Activated CD4-positive, alpha-beta memory T cell treated with anti-CD3 and anti-CD28 coated beads, Interleukin-2, amount 10 ng/mL, durations not matched to agents 7 days and 5 days (primary cell): ENCODE data around the gene KLHL7. TPM values are rescaled to one million over a fixed set of nuclear protein-coding genes. Genes with fewer than 3 reads are reported as not detected.
"Not testable (repeated sequence)": the region's sequence is repeated elsewhere in the genome, so short reads cannot be mapped to it uniquely, and the experiment has no call there.

Experiments used
- CTCF ChIA-PET: fragments of 350-600 bp; sonication (Branson Sonifier 250); formaldehyde crosslinking; loops from one replicate; lab custom pipeline; 2021; ENCODE audit warnings: antibody characterized with exemption, inconsistent platforms; lab: Charles Lee
- POLR2A ChIA-PET: fragments of 350-600 bp; sonication (Branson Sonifier 250); formaldehyde crosslinking; loops from one replicate; lab custom pipeline; 2021; ENCODE audit warnings: antibody characterized with exemption; lab: Charles Lee
- DNase-seq: peaks from one replicate; pipeline ENCODE4 v3.0.0-alpha.2; 2020
- H3K27ac Mint-ChIP-seq: one replicate; pipeline ENCODE4 v1.8.0; 2021; ENCODE audit warnings: mild to moderate bottlenecking, mixed read lengths
- H3K27me3 Mint-ChIP-seq: one replicate; pipeline ENCODE4 v1.8.0; 2021; ENCODE audit warnings: mixed read lengths
- H3K36me3 Mint-ChIP-seq: one replicate; pipeline ENCODE4 v1.8.0; 2021; ENCODE audit warnings: low read depth, mixed read lengths
- H3K4me1 Mint-ChIP-seq: one replicate; pipeline ENCODE4 v1.8.0; 2021; ENCODE audit warnings: mixed read lengths
- H3K4me3 Mint-ChIP-seq: one replicate; pipeline ENCODE4 v1.8.0; 2021; ENCODE audit warnings: mild to moderate bottlenecking, mixed read lengths
- H3K9me3 Mint-ChIP-seq: one replicate; pipeline ENCODE4 v1.8.0; 2021; ENCODE audit warnings: mixed read lengths
- total RNA-seq, 2 experiments: library from RNA; stranded (reverse); gene quantifications; one replicate each; pipeline ENCODE4 v1.2.3, GENCODE V29; 2021

KLHL7 gene
- total RNA-seq, 2 experiments from 2014 or later: 19.9 to 20.5 TPM

DNA sequence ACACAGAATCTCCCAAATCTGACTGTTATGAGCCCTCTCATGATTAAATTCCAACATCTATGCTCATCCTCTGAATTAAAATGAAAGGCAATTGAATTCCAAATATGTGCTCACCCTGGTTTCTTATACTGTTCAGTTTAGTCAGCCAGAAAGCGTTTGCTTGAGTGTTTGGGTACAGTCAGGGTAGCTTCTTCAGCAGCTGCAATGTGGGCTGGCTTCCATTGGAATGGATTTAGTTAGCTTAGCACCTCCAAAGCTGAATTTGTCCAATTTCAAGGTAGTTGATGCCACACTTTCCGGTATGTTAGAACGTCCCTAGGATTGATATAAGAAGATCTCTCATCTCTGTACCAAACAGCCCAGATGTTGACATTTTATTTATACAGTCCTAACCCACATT lies 9.3 kb downstream of the KLHL7 start:
- ChIA-PET POLR2A (interaction anchor here (1.8 to 2.8 kb wide), 2 partner anchors 8 to 9 kb away, joined by 3 to 19 read pairs; partner anchors contain the start of gene KLHL7), CTCF (interaction anchor here (1.3 to 2.0 kb wide), 3 partner anchors 9 to 28 kb away, joined by 3 to 6 read pairs (median 4); partner anchors contain the start of gene KLHL7)
- Mint-ChIP-seq H3K9me3 (no peaks in the 10 kb centered on the region), H3K4me1 (peaks cover 2% of the 10 kb centered on the region), H3K27ac (no peak overlapping the region), H3K4me3 (no peak overlapping the region), H3K27me3 (no peaks in the 10 kb centered on the region), H3K36me3 (no peaks in the 10 kb centered on the region)
- DNase-seq: no peak

DNA sequence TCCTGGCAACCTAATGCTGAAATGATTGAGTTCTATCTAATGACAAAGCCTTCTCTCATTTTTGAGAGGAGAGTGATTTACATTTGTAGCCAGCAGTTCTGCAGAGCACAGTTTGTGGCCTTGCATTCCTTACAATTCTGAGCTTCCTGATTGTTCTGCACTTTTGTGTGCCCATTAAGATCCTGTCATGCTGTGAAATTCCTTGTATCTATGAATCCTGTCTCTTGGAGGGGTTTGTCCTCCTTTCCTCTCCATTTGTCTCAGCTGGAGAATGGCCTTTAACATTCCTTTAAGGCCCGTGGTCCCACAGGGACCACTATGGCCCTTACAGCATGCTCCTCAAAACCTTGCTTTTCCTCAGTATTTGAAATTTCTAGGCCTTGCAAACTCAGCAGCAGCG lies 10.4 kb downstream of the KLHL7 start:
- Mint-ChIP-seq H3K9me3 (no peaks in the 10 kb centered on the region), H3K4me1 (peaks cover 2% of the 10 kb centered on the region), H3K27me3 (no peaks in the 10 kb centered on the region), H3K27ac (no peak overlapping the region), H3K36me3 (no peaks in the 10 kb centered on the region), H3K4me3 (no peak overlapping the region)
- ChIA-PET CTCF (interaction anchor here (1.3 to 1.4 kb wide), 2 partner anchors 10 to 14 kb away, joined by 3 to 6 read pairs; partner anchors contain the start of gene KLHL7), POLR2A (interaction anchor here (2.8 kb wide), 1 partner anchor 10 kb away, joined by 19 read pairs; the partner anchor contains the start of gene KLHL7)
- no peak for DNase-seq

DNA sequence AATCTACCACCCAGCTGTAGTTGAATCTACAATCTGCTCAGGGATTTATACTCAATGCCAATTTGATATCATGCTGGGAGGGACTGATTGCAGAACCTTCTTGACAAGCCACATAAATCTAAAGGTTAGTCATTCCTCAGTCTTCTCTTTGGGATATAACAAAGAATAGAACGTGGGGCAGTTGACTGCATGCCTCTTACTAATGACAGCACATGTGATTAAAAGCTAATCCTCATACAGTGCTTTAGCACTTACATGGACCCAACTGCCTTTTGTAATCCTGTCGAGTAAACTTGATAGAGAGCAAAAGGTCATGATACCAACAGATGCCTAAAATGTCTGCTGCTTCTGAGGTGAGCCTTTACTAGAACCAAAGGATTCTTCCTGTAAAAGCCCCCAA lies 12.3 kb downstream of the KLHL7 start:
- Mint-ChIP-seq H3K27ac (no peak overlapping the region), H3K27me3 (no peaks in the 10 kb centered on the region), H3K4me1 (peaks cover 2% of the 10 kb centered on the region), H3K4me3 (no peak overlapping the region), H3K36me3 (no peaks in the 10 kb centered on the region), H3K9me3 (no peaks in the 10 kb centered on the region)
- DNase-seq: no peak
- ChIA-PET POLR2A (interaction anchor here (1.2 kb wide), 1 partner anchor 12 kb away, joined by 4 read pairs; the partner anchor contains the start of gene KLHL7), CTCF (no interaction called here)

DNA sequence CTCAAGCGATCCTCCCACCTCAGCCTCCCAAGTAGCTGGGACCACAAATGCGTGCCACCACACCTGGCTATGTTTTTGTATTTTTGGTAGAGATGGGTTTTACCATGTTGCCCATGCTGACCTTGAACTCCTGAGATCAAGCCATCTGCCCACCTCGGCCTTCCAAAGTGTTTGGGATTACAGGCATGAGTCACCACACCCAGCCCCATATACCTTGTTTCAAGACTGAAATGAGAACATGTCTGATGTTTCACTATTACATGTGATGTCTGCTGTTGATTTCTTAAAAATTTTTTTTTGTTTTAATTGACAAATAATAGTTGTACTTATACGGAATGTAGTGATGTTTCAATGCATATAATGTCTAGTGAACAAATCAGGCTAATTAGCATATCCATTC lies 14.5 kb downstream of the KLHL7 start:
- ChIA-PET POLR2A (no interaction called here), CTCF (no interaction called here)
- peaks cover 2% of the 10 kb centered on the region for H3K4me1 Mint-ChIP-seq
- no peak for DNase-seq
- H3K27ac Mint-ChIP-seq: no peak overlapping the region
- no peak overlapping the region for H3K4me3 Mint-ChIP-seq
- no peaks in the 10 kb centered on the region for H3K27me3 Mint-ChIP-seq
- H3K9me3 Mint-ChIP-seq: no peaks in the 10 kb centered on the region
- no peaks in the 10 kb centered on the region for H3K36me3 Mint-ChIP-seq

DNA sequence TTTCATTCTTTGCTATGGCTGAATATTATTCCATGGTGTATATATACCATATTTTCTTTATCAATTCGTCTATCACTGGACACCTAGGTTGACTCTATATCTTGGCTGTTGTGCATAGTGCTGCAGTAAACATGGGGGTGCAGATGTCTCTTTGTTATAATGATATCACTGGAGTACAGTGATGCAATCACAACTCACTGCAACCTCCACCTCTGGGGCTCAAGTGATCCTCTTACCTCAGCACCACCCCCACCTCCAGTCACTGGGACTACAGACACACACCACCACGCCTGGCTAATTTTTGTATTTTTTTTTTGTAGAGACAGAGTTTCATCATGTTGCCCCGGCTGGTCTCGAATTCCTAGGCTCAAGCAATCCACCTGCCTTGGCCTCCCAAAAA lies 15.6 kb downstream of the KLHL7 start:
- H3K9me3 Mint-ChIP-seq: no peaks in the 10 kb centered on the region
- H3K36me3 Mint-ChIP-seq: peaks cover 3% of the 10 kb centered on the region
- H3K4me1 Mint-ChIP-seq: peaks cover 2% of the 10 kb centered on the region
- H3K27ac Mint-ChIP-seq: no peak overlapping the region
- DNase-seq: no peak
- ChIA-PET POLR2A (no interaction called here), CTCF (no interaction called here)
- H3K27me3 Mint-ChIP-seq: no peaks in the 10 kb centered on the region
- H3K4me3 Mint-ChIP-seq: no peak overlapping the region

DNA sequence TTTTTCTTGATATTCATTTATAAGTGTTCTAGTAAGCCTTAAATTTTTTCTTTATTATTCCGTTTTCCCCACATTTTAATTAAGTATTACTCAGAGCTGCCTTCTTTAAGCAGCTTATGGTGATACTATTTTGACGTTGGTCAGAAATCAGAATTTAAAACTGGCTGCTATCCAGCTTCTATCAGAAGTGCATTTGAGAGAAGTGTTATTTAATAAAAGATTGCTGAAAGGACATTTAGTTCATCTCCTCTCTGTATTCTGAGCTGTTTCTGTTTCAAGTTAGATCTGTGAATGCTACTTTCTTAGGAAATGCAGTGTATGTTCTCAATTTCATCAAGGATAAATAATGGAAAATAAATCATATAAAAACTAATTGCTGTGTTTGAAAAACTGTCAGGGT lies 17.4 kb downstream of the KLHL7 start:
- CTCF ChIA-PET: interaction anchor here (0.7 to 1.5 kb wide), 2 partner anchors 9 to 203 kb away, joined by 3 to 4 read pairs; no protein-coding TSS in a partner anchor

DNA sequence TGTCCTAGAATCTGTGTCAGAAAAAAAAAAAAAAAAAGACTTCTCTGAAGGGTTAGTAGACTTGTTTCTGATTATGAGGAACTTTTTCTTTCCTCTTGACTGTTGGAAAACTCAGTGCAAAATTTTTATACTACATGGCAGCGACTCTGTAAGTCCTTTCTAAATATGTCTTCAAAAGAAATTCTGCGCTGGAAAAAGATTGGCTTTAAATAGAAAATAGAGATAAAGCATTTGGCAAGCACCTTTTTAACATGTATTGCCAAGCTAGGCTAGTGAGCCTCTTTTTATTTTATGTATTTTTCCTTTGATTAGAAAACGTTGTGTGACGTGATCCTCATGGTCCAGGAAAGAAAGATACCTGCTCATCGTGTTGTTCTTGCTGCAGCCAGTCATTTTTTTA lies 17.9 kb downstream of the KLHL7 start:
- H3K27me3 Mint-ChIP-seq: no peaks in the 10 kb centered on the region
- CTCF ChIA-PET: interaction anchor here (0.7 to 1.5 kb wide), 2 partner anchors 10 to 203 kb away, joined by 3 to 4 read pairs; no protein-coding TSS in a partner anchor
- H3K9me3 Mint-ChIP-seq: no peaks in the 10 kb centered on the region
- H3K27ac Mint-ChIP-seq: no peak overlapping the region
- POLR2A ChIA-PET: interaction anchor here (1.5 kb wide), 1 partner anchor 9 kb away, joined by 3 read pairs; no protein-coding TSS in a partner anchor
- H3K36me3 Mint-ChIP-seq: peaks cover 7% of the 10 kb centered on the region
- peaks cover 7% of the 10 kb centered on the region for H3K4me1 Mint-ChIP-seq
- DNase-seq: no peak
- no peak overlapping the region for H3K4me3 Mint-ChIP-seq

More for the DNA sequence above, 17.4 kb downstream of the KLHL7 start:
- POLR2A ChIA-PET: interaction anchor here (1.5 kb wide), 1 partner anchor 9 kb away, joined by 3 read pairs; no protein-coding TSS in a partner anchor
- DNase-seq: no peak
- H3K27ac Mint-ChIP-seq: no peak overlapping the region
- H3K4me3 Mint-ChIP-seq: no peak overlapping the region
- H3K36me3 Mint-ChIP-seq: peaks cover 7% of the 10 kb centered on the region
- peaks cover 5% of the 10 kb centered on the region for H3K4me1 Mint-ChIP-seq
- no peaks in the 10 kb centered on the region for H3K27me3 Mint-ChIP-seq
- H3K9me3 Mint-ChIP-seq: no peaks in the 10 kb centered on the region

DNA sequence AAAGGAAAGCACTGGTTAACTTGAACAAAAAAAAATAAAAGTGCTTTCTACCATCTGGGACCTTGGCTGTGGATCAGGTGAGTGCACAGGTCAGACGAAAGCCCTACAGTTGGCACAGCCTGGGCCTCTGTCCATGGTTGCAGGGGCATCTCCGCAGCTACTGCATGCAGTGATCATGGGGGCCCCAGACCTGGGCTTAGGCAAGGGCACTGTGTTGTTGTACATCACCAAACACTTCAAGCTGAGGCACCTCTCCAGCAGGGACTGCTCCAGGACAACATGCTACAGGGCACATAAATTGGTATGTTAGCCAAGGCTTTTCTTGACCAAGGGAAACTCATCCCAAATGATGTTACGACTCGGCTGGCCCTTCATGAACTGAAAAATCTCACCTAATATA lies 23.5 kb downstream of the KLHL7 start:
- no peak for DNase-seq
- H3K27me3 Mint-ChIP-seq: no peaks in the 10 kb centered on the region
- H3K27ac Mint-ChIP-seq: no peak overlapping the region
- no peak overlapping the region for H3K4me3 Mint-ChIP-seq
- ChIA-PET CTCF (no interaction called here), POLR2A (interaction anchor here (1.5 kb wide), 1 partner anchor 23 kb away, joined by 5 read pairs; no protein-coding TSS in a partner anchor)
- peaks cover 6% of the 10 kb centered on the region for H3K4me1 Mint-ChIP-seq
- peaks cover 11% of the 10 kb centered on the region for H3K36me3 Mint-ChIP-seq
- H3K9me3 Mint-ChIP-seq: no peaks in the 10 kb centered on the region

DNA sequence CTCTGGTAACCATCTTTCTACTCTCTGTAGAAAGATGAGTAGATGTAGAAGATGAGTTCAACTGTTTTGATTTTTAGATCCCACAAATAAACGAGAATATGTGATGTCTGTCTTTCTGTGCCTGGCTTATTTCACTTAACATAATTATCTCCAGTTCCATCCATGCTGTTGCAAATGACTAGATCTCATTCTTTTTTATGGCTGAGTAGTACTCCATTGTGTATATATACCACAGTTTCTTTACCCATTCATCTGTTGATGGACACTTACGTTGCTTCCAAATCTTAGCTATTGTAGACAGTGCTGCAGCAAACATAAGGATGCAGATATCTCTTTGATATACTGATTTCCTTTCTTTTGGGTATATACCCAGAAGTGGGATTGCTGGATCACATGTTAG lies 26.2 kb downstream of the KLHL7 start:
- H3K9me3 Mint-ChIP-seq, H3K27me3 Mint-ChIP-seq, H3K4me3 Mint-ChIP-seq, CTCF ChIA-PET, H3K27ac Mint-ChIP-seq, POLR2A ChIA-PET, H3K36me3 Mint-ChIP-seq, DNase-seq, H3K4me1 Mint-ChIP-seq: not testable (repeated sequence)

DNA sequence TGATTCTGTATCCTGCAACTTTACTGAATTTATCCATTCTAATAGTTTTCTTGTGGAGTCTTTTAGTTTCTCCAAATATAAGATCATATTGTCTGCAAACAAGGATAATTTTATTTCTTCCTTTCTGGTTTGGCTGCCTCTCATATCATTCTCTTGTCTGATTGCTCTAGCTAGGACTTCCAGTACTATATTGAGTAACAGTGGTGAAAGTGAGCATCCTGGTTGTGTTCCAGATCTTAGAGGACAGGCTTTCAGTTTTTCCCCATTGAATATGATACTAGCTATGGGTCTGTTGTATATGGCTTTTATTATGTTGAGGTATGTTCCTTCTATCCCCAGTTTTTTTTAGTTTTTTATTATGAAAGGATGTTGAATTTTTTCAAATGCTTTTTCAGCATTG lies 28.2 kb downstream of the KLHL7 start:
- Mint-ChIP-seq H3K4me3 (no peak overlapping the region), H3K36me3 (peaks cover 4% of the 10 kb centered on the region), H3K27ac (no peak overlapping the region), H3K4me1 (no peaks in the 10 kb centered on the region), H3K27me3 (no peaks in the 10 kb centered on the region), H3K9me3 (no peaks in the 10 kb centered on the region)
- POLR2A ChIA-PET: no interaction called here
- CTCF ChIA-PET: no interaction called here
- DNase-seq: no peak

DNA sequence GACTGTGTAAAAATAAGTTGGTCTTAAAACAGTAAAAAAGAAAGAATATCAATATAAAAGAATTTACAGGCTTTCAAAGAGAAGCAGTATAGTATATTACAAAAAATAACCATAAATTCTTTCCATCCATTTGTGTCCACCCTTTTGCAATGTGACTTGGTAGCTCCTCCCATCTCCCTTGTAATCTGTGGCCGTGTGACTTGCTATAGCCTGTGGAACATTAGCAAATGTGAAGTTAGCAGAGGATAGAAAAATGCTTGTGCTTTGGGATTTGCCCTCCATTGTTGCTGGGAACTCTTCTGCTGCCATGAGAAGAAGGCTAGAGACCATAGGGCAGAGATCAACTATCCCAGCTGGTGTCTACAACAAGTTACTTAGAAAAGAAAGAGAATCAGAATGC lies 30.2 kb downstream of the KLHL7 start:
- Mint-ChIP-seq H3K27me3 (no peaks in the 10 kb centered on the region), H3K27ac (no peak overlapping the region), H3K9me3 (no peaks in the 10 kb centered on the region), H3K4me1 (no peaks in the 10 kb centered on the region), H3K4me3 (no peak overlapping the region), H3K36me3 (peaks cover 4% of the 10 kb centered on the region)
- no peak for DNase-seq
- ChIA-PET CTCF (interaction anchor here (0.6 kb wide), 1 partner anchor 30 kb away, joined by 3 read pairs; the partner anchor contains the start of gene KLHL7), POLR2A (no interaction called here)

DNA sequence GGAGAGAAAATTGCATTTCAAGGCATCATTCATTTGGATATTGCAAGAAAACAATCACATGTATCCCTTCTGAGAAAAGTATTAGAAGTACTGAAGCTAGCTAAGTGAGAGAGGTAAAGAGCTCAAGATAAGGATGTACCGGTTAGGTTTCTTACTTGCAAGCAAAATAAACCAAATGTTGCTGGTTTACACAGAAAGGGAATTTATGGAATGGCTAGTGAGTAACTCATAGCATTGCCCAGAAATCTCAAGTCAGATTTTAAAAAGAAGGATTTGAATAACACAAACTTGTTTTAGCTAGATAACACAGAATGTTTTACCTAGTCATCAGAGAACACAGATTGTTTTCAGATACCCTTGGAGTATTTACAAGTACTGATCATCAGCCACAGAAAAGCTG lies 30.6 kb downstream of the KLHL7 start:
- H3K4me1 Mint-ChIP-seq: no peaks in the 10 kb centered on the region
- H3K9me3 Mint-ChIP-seq: no peaks in the 10 kb centered on the region
- no peak for DNase-seq
- ChIA-PET CTCF (interaction anchor here (0.6 kb wide), 1 partner anchor 31 kb away, joined by 3 read pairs; the partner anchor contains the start of gene KLHL7), POLR2A (no interaction called here)
- H3K36me3 Mint-ChIP-seq: peaks cover 4% of the 10 kb centered on the region
- no peak overlapping the region for H3K4me3 Mint-ChIP-seq
- H3K27ac Mint-ChIP-seq: no peak overlapping the region
- H3K27me3 Mint-ChIP-seq: no peaks in the 10 kb centered on the region

DNA sequence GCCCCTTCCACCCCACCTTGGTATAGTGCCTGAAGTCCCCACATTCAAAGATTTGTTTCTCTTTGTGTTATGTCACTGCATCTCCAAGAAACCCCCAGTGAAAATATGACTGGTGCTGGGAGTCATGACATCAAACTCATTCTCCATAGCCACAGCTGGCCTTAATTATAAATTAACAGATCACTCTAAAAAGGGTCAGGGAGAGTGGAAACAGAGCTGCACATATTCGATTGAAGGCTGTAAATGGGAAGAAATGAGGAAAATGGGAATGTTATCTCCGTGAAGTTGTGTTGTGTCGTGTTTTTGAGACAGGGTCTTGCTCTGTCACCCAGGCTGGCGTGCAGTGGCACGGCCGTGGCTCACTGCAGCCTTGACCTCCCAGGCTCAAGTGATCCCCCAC lies 52.1 kb downstream of the KLHL7 start:
- Mint-ChIP-seq H3K27ac (no peak overlapping the region), H3K4me3 (no peak overlapping the region), H3K4me1 (no peaks in the 10 kb centered on the region), H3K36me3 (no peaks in the 10 kb centered on the region), H3K27me3 (no peaks in the 10 kb centered on the region), H3K9me3 (no peaks in the 10 kb centered on the region)
- ChIA-PET CTCF (interaction anchor here (1.1 kb wide), 1 partner anchor 52 kb away, joined by 3 read pairs; no protein-coding TSS in a partner anchor), POLR2A (interaction anchor here (1.1 kb wide), 1 partner anchor 25 kb away, joined by 4 read pairs; no protein-coding TSS in a partner anchor)
- no peak for DNase-seq

DNA sequence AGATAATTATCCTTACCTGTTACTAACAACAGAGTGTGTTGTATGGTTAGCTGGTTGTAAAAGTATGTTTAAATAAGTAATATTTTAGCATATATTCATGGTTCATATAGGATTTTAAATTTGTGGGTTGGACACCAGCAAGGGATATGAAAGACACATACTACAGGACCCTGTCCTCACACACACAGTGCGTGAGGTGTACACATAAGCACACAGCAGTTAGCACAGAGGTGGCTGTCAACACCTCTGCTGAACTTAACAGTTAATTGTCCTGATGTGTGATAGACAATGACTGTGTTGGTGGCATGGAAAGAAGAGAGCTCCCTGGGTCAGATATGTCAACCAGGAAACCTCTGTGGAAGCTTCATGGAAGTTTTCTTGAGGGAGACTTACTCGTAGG lies 53.0 kb downstream of the KLHL7 start:
- no peak overlapping the region for H3K27ac Mint-ChIP-seq
- POLR2A ChIA-PET: no interaction called here
- H3K4me3 Mint-ChIP-seq: no peak overlapping the region
- no peaks in the 10 kb centered on the region for H3K4me1 Mint-ChIP-seq
- no peaks in the 10 kb centered on the region for H3K9me3 Mint-ChIP-seq
- no peaks in the 10 kb centered on the region for H3K27me3 Mint-ChIP-seq
- H3K36me3 Mint-ChIP-seq: no peaks in the 10 kb centered on the region
- no peak for DNase-seq
- CTCF ChIA-PET: no interaction called here
